ENCODE data around the gene CMKLR1.

- TF ChIP-seq CTCF (IDR thresholded peaks at IDR 0.05) (no peak), POLR2A (IDR thresholded peaks at IDR 0.05; ENCODE audit: low read depth) (no peak)
Measured at GRCh38 chr12:108282160-108282559, 57.0 kb downstream of the CMKLR1 start.
